Stromal cell of bone marrow (primary cell): ENCODE data around the gene SPATA31E1.
"Not testable (repeated sequence)": the region's sequence is repeated elsewhere in the genome, so short reads cannot be mapped to it uniquely, and the experiment has no call there.

Source experiments
- DNase-seq: peaks from one replicate; pipeline ENCODE4 v3.0.0-alpha.2; 2012; ENCODE audit warnings: low read depth

SPATA31E1 gene

GRCh38 chr9:87886210-87886932 lies 3.7 kb downstream of the SPATA31E1 start:
- no peak for DNase-seq

- DNase-seq: no peak
Observed at GRCh38 chr9:87886933-87887505, 4.3 kb downstream of the SPATA31E1 start.

GRCh38 chr9:87887661-87888480 lies 5.2 kb downstream of the SPATA31E1 start:
- DNase-seq: no peak

- no peak for DNase-seq
Observed at GRCh38 chr9:87888501-87888900, 5.8 kb downstream of the SPATA31E1 start.

GRCh38 chr9:87889065-87889881 lies 6.6 kb downstream of the SPATA31E1 start:
- DNase-seq: no peak

- DNase-seq: no peak
Observed at GRCh38 chr9:87889882-87890252, 7.2 kb downstream of the SPATA31E1 start.

GRCh38 chr9:87890837-87891236 lies 8.2 kb downstream of the SPATA31E1 start:
- DNase-seq: no peak

GRCh38 chr9:87891754-87892153 lies 9.1 kb downstream of the SPATA31E1 start:
- no peak for DNase-seq

- DNase-seq: no peak
Observed at GRCh38 chr9:87892956-87893355, 10.3 kb downstream of the SPATA31E1 start.

GRCh38 chr9:87894998-87895625 lies 12.4 kb downstream of the SPATA31E1 start:
- no peak for DNase-seq

- DNase-seq: no peak
Observed at GRCh38 chr9:87896891-87897290, 14.2 kb downstream of the SPATA31E1 start.

- DNase-seq: peak; percentile 17
Observed at GRCh38 chr9:87898151-87898550, 15.5 kb downstream of the SPATA31E1 start.

- not testable (repeated sequence) for DNase-seq
Observed at GRCh38 chr9:87902371-87902770, 19.7 kb downstream of the SPATA31E1 start.

GRCh38 chr9:87909310-87910041 lies 26.8 kb downstream of the SPATA31E1 start:
- DNase-seq: no peak

- DNase-seq: no peak
Observed at GRCh38 chr9:87910821-87911220, 28.1 kb downstream of the SPATA31E1 start.

- not testable (repeated sequence) for DNase-seq
Observed at GRCh38 chr9:87917662-87918061, 35.0 kb downstream of the SPATA31E1 start, which contains the start of gene SPATA31C1. Gene SPATA31C1, plus strand, starts transcription at chr9:87917962.

- not testable (repeated sequence) for DNase-seq
Observed at GRCh38 chr9:87919013-87919412, 36.3 kb downstream of the SPATA31E1 start.

- not testable (repeated sequence) for DNase-seq
Observed at GRCh38 chr9:87921561-87921960, 38.9 kb downstream of the SPATA31E1 start.

GRCh38 chr9:87923012-87923411 lies 40.3 kb downstream of the SPATA31E1 start:
- DNase-seq: not testable (repeated sequence)

- DNase-seq: not testable (repeated sequence)
Observed at GRCh38 chr9:87924851-87925250, 42.2 kb downstream of the SPATA31E1 start.

- not testable (repeated sequence) for DNase-seq
Observed at GRCh38 chr9:87929152-87929551, 46.5 kb downstream of the SPATA31E1 start.
